ENCODE measurements around the gene TBC1D20. TPM values are rescaled to one million over a fixed set of nuclear protein-coding genes. Genes with fewer than 3 reads are reported as not detected.
A peak's percentile ranks its signal among the peaks of the same experiment; 100 is the strongest.

The TBC1D20 gene
- total RNA-seq, 1 donor from 2014 or later = 64.0 TPM

DNA sequence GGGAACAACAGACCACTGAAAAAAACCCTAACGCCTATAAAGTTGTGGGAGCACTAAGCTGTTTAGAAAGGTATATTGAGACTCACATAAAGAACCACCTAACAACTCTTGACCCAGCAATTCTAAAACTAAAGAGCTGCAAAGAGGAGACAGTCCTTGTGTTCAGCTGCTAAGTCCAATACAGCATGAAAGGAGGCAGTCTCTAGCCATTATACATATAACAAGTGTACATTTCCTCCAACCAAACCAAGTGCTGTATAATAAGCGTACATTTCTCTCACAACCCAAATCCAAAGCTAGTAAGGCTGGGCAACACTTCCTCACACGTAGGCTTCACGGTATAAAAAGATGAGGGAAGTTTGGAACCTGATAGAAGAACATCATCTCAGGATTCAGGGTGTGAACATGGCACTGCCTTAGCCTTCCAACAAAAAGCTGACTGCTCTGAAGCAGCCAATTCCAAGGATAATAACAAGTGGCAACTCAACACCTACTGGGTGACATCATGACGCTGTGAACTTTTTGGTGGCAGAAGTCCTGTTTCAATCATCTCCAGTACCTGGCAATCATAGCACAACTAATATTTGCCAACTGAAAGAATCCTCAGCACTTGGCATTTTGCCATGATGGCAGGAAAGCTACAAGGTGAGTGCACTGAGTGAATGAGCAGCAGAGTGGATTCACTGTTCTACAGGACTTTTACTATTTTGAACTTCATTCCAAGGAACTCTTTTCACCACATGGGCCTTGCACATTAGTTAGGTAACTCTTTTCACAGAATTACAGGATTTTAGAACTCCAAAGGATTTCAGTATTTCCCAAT is 16.6 kb downstream of the TBC1D20 start:
- no peak for DNase-seq (ENCODE audit: low spot score)
- Mint-ChIP-seq H3K27ac (ENCODE audit: unreplicated experiment) (peak overlapping the region; percentile 95), H3K36me3 (ENCODE audit: low read depth) (peaks cover 19% of the 10 kb centered on the region)

DNA sequence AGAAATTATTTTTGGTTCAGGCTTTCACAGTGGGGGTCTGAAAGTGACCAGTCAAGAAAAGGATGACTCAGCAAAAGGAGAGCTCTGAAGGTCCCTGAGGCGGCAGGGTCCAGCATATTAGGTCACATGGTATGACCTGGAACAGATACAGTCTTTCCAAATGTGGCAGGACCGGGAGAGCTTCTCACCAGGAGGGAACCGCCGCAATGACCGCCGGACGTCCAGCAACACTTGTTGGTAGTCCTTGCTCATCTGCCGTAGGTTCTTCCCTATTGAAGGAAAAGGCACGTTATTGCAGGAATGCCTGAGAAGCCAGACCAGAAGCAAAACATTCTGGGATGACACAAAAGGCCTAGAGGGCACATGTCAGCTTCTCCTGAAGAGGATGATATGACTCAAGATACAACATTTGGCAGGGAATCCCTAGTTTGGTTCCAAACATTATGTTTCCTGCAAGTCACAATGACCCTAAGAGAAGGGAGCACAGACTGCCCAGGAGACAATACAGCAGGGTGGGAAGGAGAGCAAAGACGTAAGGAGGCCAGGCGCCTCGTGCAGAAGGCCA is 17.4 kb downstream of the TBC1D20 start:
- Mint-ChIP-seq H3K9me3 (ENCODE audit: low read depth) (no peaks in the 10 kb centered on the region), H3K27me3 (ENCODE audit: low read depth) (no peaks in the 10 kb centered on the region), H3K4me1 (ENCODE audit: low read depth) (peaks cover 39% of the 10 kb centered on the region), H3K4me3 (ENCODE audit: unreplicated experiment) (peak overlapping the region; percentile 3), H3K27ac (ENCODE audit: unreplicated experiment) (peak overlapping the region; percentile 95), H3K36me3 (ENCODE audit: low read depth) (peaks cover 23% of the 10 kb centered on the region)
- TF ChIP-seq, protein P1, sequence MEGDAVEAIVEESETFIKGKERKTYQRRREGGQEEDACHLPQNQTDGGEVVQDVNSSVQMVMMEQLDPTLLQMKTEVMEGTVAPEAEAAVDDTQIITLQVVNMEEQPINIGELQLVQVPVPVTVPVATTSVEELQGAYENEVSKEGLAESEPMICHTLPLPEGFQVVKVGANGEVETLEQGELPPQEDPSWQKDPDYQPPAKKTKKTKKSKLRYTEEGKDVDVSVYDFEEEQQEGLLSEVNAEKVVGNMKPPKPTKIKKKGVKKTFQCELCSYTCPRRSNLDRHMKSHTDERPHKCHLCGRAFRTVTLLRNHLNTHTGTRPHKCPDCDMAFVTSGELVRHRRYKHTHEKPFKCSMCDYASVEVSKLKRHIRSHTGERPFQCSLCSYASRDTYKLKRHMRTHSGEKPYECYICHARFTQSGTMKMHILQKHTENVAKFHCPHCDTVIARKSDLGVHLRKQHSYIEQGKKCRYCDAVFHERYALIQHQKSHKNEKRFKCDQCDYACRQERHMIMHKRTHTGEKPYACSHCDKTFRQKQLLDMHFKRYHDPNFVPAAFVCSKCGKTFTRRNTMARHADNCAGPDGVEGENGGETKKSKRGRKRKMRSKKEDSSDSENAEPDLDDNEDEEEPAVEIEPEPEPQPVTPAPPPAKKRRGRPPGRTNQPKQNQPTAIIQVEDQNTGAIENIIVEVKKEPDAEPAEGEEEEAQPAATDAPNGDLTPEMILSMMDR (IDR thresholded peaks at IDR 0.05) = no peak
- no peak for DNase-seq (ENCODE audit: low spot score)

More for the DNA sequence above, 16.6 kb downstream of the TBC1D20 start:
- Mint-ChIP-seq H3K27me3 (ENCODE audit: low read depth) (no peaks in the 10 kb centered on the region), H3K4me1 (ENCODE audit: low read depth) (peaks cover 39% of the 10 kb centered on the region), H3K4me3 (ENCODE audit: unreplicated experiment) (no peak overlapping the region), H3K9me3 (ENCODE audit: low read depth) (no peaks in the 10 kb centered on the region)
- TF ChIP-seq, protein P1 (IDR thresholded peaks at IDR 0.05) = no peak

DNA sequence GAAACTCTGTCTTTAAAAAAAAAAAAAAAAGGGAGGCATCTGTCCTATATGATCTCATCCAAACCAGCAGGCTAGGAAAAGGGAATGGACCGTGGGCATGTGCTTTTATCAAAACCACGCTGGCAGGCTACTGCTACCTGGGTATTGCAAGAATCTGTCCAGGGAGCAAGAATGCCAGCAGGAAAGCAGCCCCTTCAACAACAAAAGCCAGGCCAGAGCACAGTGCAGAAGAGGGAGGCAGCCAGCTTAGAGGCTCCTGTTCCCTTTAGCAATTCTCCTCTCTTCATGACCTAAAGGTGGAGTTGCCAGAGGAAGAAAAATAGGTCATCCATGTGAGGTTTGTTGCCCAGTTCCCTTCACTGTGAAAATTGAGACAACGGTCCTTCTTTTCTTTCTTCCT is 18.2 kb downstream of the TBC1D20 start:
- TF ChIP-seq, protein P1 (IDR thresholded peaks at IDR 0.05) = no peak
- H3K9me3 Mint-ChIP-seq (ENCODE audit: low read depth) = no peaks in the 10 kb centered on the region
- peaks cover 36% of the 10 kb centered on the region for H3K4me1 Mint-ChIP-seq (ENCODE audit: low read depth)
- no peaks in the 10 kb centered on the region for H3K27me3 Mint-ChIP-seq (ENCODE audit: low read depth)
- DNase-seq (ENCODE audit: low spot score) = no peak
- no peak overlapping the region for H3K4me3 Mint-ChIP-seq (ENCODE audit: unreplicated experiment)
- H3K36me3 Mint-ChIP-seq (ENCODE audit: low read depth) = peaks cover 27% of the 10 kb centered on the region
- peak overlapping the region; percentile 95 for H3K27ac Mint-ChIP-seq (ENCODE audit: unreplicated experiment)

DNA sequence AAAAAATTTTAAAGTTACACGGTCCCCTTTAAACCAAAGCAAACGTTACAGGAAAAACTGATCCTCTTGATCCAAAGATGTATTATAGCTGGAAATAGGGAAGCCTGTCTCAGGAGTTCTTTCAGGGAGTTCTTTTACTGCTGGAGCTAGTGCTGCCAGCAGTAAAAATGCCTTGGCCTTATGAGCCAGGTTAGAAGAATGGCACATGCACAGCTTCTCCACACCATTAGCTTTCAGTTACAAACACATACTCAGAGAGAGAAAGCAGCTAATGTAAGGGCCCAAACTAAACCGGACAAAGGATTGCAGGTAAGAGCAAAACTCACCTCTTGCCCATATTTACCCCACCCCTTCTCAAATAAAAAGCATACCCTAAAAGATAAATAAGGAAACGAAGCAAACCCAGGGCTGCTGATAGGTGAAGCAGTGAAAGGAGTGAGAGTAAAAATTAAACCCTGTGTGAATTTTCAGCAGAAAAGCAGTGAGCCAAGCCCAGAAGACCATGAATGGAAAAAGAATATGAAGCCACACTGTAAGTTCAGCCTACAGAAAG is 19.0 kb downstream of the TBC1D20 start:
- peak overlapping the region; percentile 61 for H3K27ac Mint-ChIP-seq (ENCODE audit: unreplicated experiment)
- peaks cover 29% of the 10 kb centered on the region for H3K36me3 Mint-ChIP-seq (ENCODE audit: low read depth)
- no peak for DNase-seq (ENCODE audit: low spot score)
- H3K27me3 Mint-ChIP-seq (ENCODE audit: low read depth) = no peaks in the 10 kb centered on the region
- H3K4me3 Mint-ChIP-seq (ENCODE audit: unreplicated experiment) = no peak overlapping the region
- TF ChIP-seq, protein P1 (IDR thresholded peaks at IDR 0.05) = no peak
- H3K4me1 Mint-ChIP-seq (ENCODE audit: low read depth) = peaks cover 36% of the 10 kb centered on the region
- H3K9me3 Mint-ChIP-seq (ENCODE audit: low read depth) = no peaks in the 10 kb centered on the region

DNA sequence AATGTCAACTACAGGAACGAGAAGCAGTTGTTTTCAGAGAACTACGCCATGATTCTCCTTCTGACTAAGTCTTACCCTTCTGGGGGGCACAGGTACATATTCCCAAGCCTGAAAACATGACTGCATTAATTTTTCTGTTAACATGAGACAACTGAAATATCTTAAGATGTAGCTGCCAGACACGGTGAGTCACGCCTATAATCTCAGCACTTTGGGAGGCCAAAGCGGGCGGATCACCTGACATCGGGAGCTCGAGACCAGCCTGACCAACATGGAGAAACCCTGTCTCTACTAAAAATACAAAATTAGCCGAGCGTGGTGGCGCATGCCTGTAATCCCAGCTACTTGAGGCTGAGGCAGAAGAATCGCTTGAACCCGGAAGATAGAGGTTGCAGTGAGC is 21.7 kb downstream of the TBC1D20 start:
- H3K4me3 Mint-ChIP-seq (ENCODE audit: unreplicated experiment) = no peak overlapping the region
- no peaks in the 10 kb centered on the region for H3K27me3 Mint-ChIP-seq (ENCODE audit: low read depth)
- peaks cover 40% of the 10 kb centered on the region for H3K36me3 Mint-ChIP-seq (ENCODE audit: low read depth)
- TF ChIP-seq, protein P1 (IDR thresholded peaks at IDR 0.05) = no peak
- peaks cover 30% of the 10 kb centered on the region for H3K4me1 Mint-ChIP-seq (ENCODE audit: low read depth)
- H3K27ac Mint-ChIP-seq (ENCODE audit: unreplicated experiment) = no peak overlapping the region
- no peak for DNase-seq (ENCODE audit: low spot score)
- no peaks in the 10 kb centered on the region for H3K9me3 Mint-ChIP-seq (ENCODE audit: low read depth)
